CD14-positive monocyte (primary cell): ENCODE measurements around the gene PDE4B. TPM values are rescaled to one million over a fixed set of nuclear protein-coding genes. Genes with fewer than 3 reads are reported as not detected.

ENCODE experiments used
- DNase-seq, 3 donors: peaks; one replicate each; pipeline ENCODE4 v3.0.0-alpha.2; 2011 to 2022
- H2AFZ ChIP-seq: 2 replicates; pipeline ENCODE4 v1.6.0; 2012; ENCODE audit warnings: mild to moderate bottlenecking, low read depth, low read length, inconsistent platforms; ENCODE audit not compliant: insufficient read depth, poor library complexity, severe bottlenecking
- H3K27ac ChIP-seq, 2 donors: 1 replicate in 1 of 2; 2 replicates in 1 of 2; pipeline ENCODE4 v1.5.1; 2012 to 2013; ENCODE audit warnings: low read length in 2 of 2, control low read depth in 1 of 2, inconsistent platforms in 1 of 2, low read depth in 1 of 2, mild to moderate bottlenecking in 1 of 2
- H3K27me3 ChIP-seq, 2 donors: one replicate each; pipeline versions ENCODE4 v1.6.0 to v1.6.1; 2011 to 2013; ENCODE audit warnings: low read length in 2 of 2; ENCODE audit not compliant: control insufficient read depth in 2 of 2, insufficient read depth in 2 of 2
- H3K36me3 ChIP-seq, 2 donors: replicated peaks in 1 of 2; 1 replicate in 1 of 2; 2 replicates in 1 of 2; pipeline versions ENCODE4 v1.5.1 to v1.6.1; 2012 to 2013; ENCODE audit warnings: low read length in 2 of 2, control low read depth in 1 of 2, inconsistent platforms in 1 of 2, mild to moderate bottlenecking in 1 of 2; ENCODE audit not compliant: insufficient read depth in 2 of 2, control insufficient read depth in 1 of 2
- H3K4me1 ChIP-seq, 2 donors: 1 replicate in 1 of 2; 2 replicates in 1 of 2; pipeline versions ENCODE4 v1.5.1 to v1.6.1; 2012 to 2013; ENCODE audit warnings: low read length in 2 of 2, control low read depth in 1 of 2, inconsistent platforms in 1 of 2, mild to moderate bottlenecking in 1 of 2, moderate library complexity in 1 of 2; ENCODE audit not compliant: insufficient read depth in 2 of 2, control insufficient read depth in 1 of 2
- H3K4me2 ChIP-seq: replicated peaks from 2 replicates; pipeline ENCODE3; 2012; ENCODE audit warnings: low read length, moderate library complexity, mild to moderate bottlenecking; ENCODE audit not compliant: poor library complexity, severe bottlenecking; ENCODE audit errors: extremely low read depth
- H3K4me3 ChIP-seq, 3 experiments: fragments of 200-600 bp in 1 of 3; sonication (generic) in 1 of 3; replicated peaks in 1 of 3; 1 replicate in 2 of 3; 2 replicates in 1 of 3; pipeline ENCODE4 v1.5.1; 2011 to 2013; ENCODE audit warnings: low read length in 3 of 3, mild to moderate bottlenecking in 3 of 3, control low read depth in 2 of 3, low read depth in 2 of 3, inconsistent platforms in 1 of 3, moderate library complexity in 1 of 3
- H3K79me2 ChIP-seq: 2 replicates; pipeline ENCODE4 v1.6.0; 2012; ENCODE audit warnings: mild to moderate bottlenecking, control low read depth, inconsistent platforms, low read length, moderate library complexity; ENCODE audit not compliant: insufficient read depth
- H3K9ac ChIP-seq: 2 replicates; pipeline ENCODE4 v1.6.0; 2017; ENCODE audit warnings: low read length, mild to moderate bottlenecking; ENCODE audit not compliant: insufficient read depth, poor library complexity, severe bottlenecking
- H3K9me3 ChIP-seq, 2 donors: replicated peaks in 1 of 2; 1 replicate in 1 of 2; 2 replicates in 1 of 2; pipeline versions ENCODE4 v1.5.1 to v1.6.1; 2012 to 2013; ENCODE audit warnings: low read length in 2 of 2, control low read depth in 1 of 2; ENCODE audit not compliant: control insufficient read depth in 1 of 2, insufficient read depth in 1 of 2
- H4K20me1 ChIP-seq: 2 replicates; pipeline ENCODE4 v1.6.0; 2012; ENCODE audit warnings: mild to moderate bottlenecking, low read length, control low read depth, moderate library complexity; ENCODE audit not compliant: insufficient read depth
- H3K27ac Mint-ChIP-seq, 7 donors: one replicate each; pipeline ENCODE4 v1.8.0; 2020; ENCODE audit warnings: mild to moderate bottlenecking in 7 of 7, mixed read lengths in 7 of 7, moderate library complexity in 6 of 7, inconsistent platforms in 2 of 7
- H3K27me3 Mint-ChIP-seq, 3 donors: one replicate each; pipeline ENCODE4 v1.8.0; 2021 to 2022; ENCODE audit warnings: low read depth in 3 of 3, mild to moderate bottlenecking in 3 of 3, mixed read lengths in 3 of 3, moderate library complexity in 3 of 3, inconsistent platforms in 1 of 3
- H3K36me3 Mint-ChIP-seq, 2 donors: one replicate each; pipeline ENCODE4 v1.8.0; 2020; ENCODE audit warnings: mixed read lengths in 2 of 2, inconsistent platforms in 1 of 2, mild to moderate bottlenecking in 1 of 2
- H3K4me1 Mint-ChIP-seq: one replicate; pipeline ENCODE4 v1.8.0; 2020; ENCODE audit warnings: mild to moderate bottlenecking, mixed read lengths
- H3K4me3 Mint-ChIP-seq, 2 donors: one replicate each; pipeline ENCODE4 v1.8.0; 2020; ENCODE audit warnings: mild to moderate bottlenecking in 2 of 2, mixed read lengths in 2 of 2, moderate library complexity in 1 of 2
- H3K9me3 Mint-ChIP-seq, 7 donors: one replicate each; pipeline ENCODE4 v1.8.0; 2020 to 2022; ENCODE audit warnings: mixed read lengths in 7 of 7, mild to moderate bottlenecking in 6 of 7, moderate library complexity in 6 of 7, inconsistent platforms in 2 of 7
- WGBS: methylation state at CpG from one replicate; pipeline ENCODE4 v1.1.5; 2013; ENCODE audit warnings: missing lambda C conversion rate; ENCODE audit not compliant: insufficient coverage; 5-methylcytosine and 5-hydroxymethylcytosine counted together
- intact Hi-C, 2 donors: fragments of 100-400 bp; cut with micrococcal nuclease; formaldehyde crosslinking; loops; one replicate each; pipeline versions ENCODE4 v1.15.0 to v1.15.1; 2023
- polyA plus RNA-seq, 3 donors: library from polyadenylated mRNA; depleted of rRNA in 1 of 3; unstranded in 2 of 3; stranded (reverse) in 1 of 3; fragments of 300-500 nt in 2 of 3; fragments of >200 nt in 1 of 3; fragmentation: Illumina TruSeq in 2 of 3; gene quantifications; 1 replicate in 2 of 3; 2 replicates in 1 of 3; pipeline ENCODE4 v1.2.3, GENCODE V29; 2012 to 2021
- TF ChIP-seq, protein P1 (sequence below): fragments of 200-600 bp; IDR thresholded peaks from one replicate; pipeline ENCODE4 v1.8.0; 2022; ENCODE audit warnings: antibody characterized with exemption, mild to moderate bottlenecking

The PDE4B gene
- polyA plus RNA-seq, 3 donors: 17.2 to 52.8 (median 25.2) TPM

GRCh38 chr1:65952696-65953095 is 160.0 kb downstream of the PDE4B start:
- Histone ChIP-seq H3K79me2 (no peaks in the 10 kb centered on the region), H4K20me1 (no peaks in the 10 kb centered on the region), H3K4me2 (no peak overlapping the region), H3K4me1 (no peaks in the 10 kb centered on the region), H3K9ac (no peak overlapping the region), H3K36me3 (no peaks in the 10 kb centered on the region), H3K27ac (no peak overlapping the region), H2AFZ (no peak overlapping the region), H3K4me3 (no peak overlapping the region), H3K27me3 (no peaks in the 10 kb centered on the region), H3K9me3 (no peaks in the 10 kb centered on the region)
- no peaks in the 10 kb centered on the region for H3K36me3 Mint-ChIP-seq
- WGBS: 100% methylated on average over 1 of the region's 3 CpGs
- H3K4me3 Mint-ChIP-seq: no peak overlapping the region
- intact Hi-C loops: no loop called here
- H3K27me3 Mint-ChIP-seq: peaks cover 0 to 3% (median 0%) of the 10 kb centered on the region in 3 donors
- no peak overlapping the region for H3K27ac Mint-ChIP-seq
- DNase-seq: no peak
- H3K9me3 Mint-ChIP-seq: no peaks in the 10 kb centered on the region
- no peaks in the 10 kb centered on the region for H3K4me1 Mint-ChIP-seq
- TF ChIP-seq, protein P1, sequence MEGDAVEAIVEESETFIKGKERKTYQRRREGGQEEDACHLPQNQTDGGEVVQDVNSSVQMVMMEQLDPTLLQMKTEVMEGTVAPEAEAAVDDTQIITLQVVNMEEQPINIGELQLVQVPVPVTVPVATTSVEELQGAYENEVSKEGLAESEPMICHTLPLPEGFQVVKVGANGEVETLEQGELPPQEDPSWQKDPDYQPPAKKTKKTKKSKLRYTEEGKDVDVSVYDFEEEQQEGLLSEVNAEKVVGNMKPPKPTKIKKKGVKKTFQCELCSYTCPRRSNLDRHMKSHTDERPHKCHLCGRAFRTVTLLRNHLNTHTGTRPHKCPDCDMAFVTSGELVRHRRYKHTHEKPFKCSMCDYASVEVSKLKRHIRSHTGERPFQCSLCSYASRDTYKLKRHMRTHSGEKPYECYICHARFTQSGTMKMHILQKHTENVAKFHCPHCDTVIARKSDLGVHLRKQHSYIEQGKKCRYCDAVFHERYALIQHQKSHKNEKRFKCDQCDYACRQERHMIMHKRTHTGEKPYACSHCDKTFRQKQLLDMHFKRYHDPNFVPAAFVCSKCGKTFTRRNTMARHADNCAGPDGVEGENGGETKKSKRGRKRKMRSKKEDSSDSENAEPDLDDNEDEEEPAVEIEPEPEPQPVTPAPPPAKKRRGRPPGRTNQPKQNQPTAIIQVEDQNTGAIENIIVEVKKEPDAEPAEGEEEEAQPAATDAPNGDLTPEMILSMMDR: no peak

DNA sequence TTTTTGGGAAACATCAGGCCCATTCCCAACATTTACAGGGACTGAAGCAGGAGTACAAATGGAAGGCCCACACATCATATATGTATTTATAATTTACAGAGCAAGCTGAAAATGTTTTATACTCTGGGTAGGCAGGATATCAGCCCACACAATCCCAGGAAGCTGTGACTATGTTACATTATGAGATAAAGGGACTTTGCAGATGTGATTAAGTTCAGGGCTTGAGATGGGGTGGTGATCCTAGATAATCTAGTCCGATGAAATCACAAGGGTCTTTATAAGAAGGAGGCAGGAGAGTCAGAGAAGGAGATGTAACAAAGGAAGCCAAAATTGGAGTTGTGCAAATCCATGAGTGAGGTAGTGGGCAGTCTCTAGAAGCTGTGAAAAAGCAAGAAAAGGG is 160.5 kb downstream of the PDE4B start:
- Histone ChIP-seq H3K9me3 (no peaks in the 10 kb centered on the region), H3K9ac (no peak overlapping the region), H3K4me2 (no peak overlapping the region), H2AFZ (no peak overlapping the region), H4K20me1 (no peaks in the 10 kb centered on the region), H3K27me3 (no peaks in the 10 kb centered on the region), H3K79me2 (no peaks in the 10 kb centered on the region), H3K36me3 (no peaks in the 10 kb centered on the region), H3K4me1 (no peaks in the 10 kb centered on the region), H3K27ac (no peak overlapping the region), H3K4me3 (no peak overlapping the region)
- Mint-ChIP-seq H3K9me3 (no peaks in the 10 kb centered on the region), H3K27me3 (peaks cover 0 to 3% (median 0%) of the 10 kb centered on the region in 3 donors), H3K36me3 (no peaks in the 10 kb centered on the region), H3K27ac (no peak overlapping the region), H3K4me3 (no peak overlapping the region), H3K4me1 (no peaks in the 10 kb centered on the region)
- TF ChIP-seq, protein P1: no peak
- 36% methylated on average over 1 of the region's 1 CpG for WGBS
- no peak for DNase-seq
- intact Hi-C loops: no loop called here
